HuH-7.5 (cell line): Measurements from ENCODE around the gene TNXB.
"Not testable (repeated sequence)": the region's sequence is repeated elsewhere in the genome, so short reads cannot be mapped to it uniquely, and the experiment has no call there.

Source experiments
- DNase-seq: peaks from one replicate; pipeline ENCODE4 v3.0.0; 2011; ENCODE audit warnings: low spot score

Gene TNXB

GRCh38 chr6:32144238-32144637, 35.1 kb upstream of the TNXB start:
- not testable (repeated sequence) for DNase-seq

GRCh38 chr6:32140420-32141046, 31.4 kb upstream of the TNXB start:
- no peak for DNase-seq

GRCh38 chr6:32139590-32139989, 30.5 kb upstream of the TNXB start:
- no peak for DNase-seq

GRCh38 chr6:32137454-32137853, 28.3 kb upstream of the TNXB start:
- no peak for DNase-seq

- DNase-seq, result no peak
Measured at GRCh38 chr6:32133786-32134185, 24.6 kb upstream of the TNXB start.

GRCh38 chr6:32132110-32132509, 23.0 kb upstream of the TNXB start:
- DNase-seq, result no peak

- DNase-seq, result no peak
Measured at GRCh38 chr6:32131439-32131948, 22.4 kb upstream of the TNXB start.

- no peak for DNase-seq
Measured at GRCh38 chr6:32129297-32130088, 20.4 kb upstream of the TNXB start.

- DNase-seq, result no peak
Measured at GRCh38 chr6:32128751-32129296, 19.7 kb upstream of the TNXB start.

GRCh38 chr6:32127717-32128592, 18.8 kb upstream of the TNXB start, which contains the start of gene ATF6B:
TSS of gene ATF6B (minus strand) at chr6:32128246. CDS start at chr6:32128207, 39 bp downstream.
- DNase-seq, result peak; percentile 89

- DNase-seq, result no peak
Measured at GRCh38 chr6:32127409-32127716, 18.2 kb upstream of the TNXB start.

- DNase-seq, result no peak
Measured at GRCh38 chr6:32126880-32127279, 17.7 kb upstream of the TNXB start.

- no peak for DNase-seq
Measured at GRCh38 chr6:32123681-32124080, 14.5 kb upstream of the TNXB start.

- no peak for DNase-seq
Measured at GRCh38 chr6:32120573-32121059, 11.5 kb upstream of the TNXB start.

- peak; percentile 79 for DNase-seq
Measured at GRCh38 chr6:32118782-32119628, 9.9 kb upstream of the TNXB start.

GRCh38 chr6:32117461-32117860, 8.3 kb upstream of the TNXB start:
- DNase-seq, result no peak

GRCh38 chr6:32116674-32117073, 7.5 kb upstream of the TNXB start:
- DNase-seq, result peak; percentile 36

GRCh38 chr6:32115623-32116022, 6.5 kb upstream of the TNXB start:
- no peak for DNase-seq

GRCh38 chr6:32114796-32115195, 5.7 kb upstream of the TNXB start:
- DNase-seq, result no peak

GRCh38 chr6:32113386-32114352, 4.5 kb upstream of the TNXB start:
- no peak for DNase-seq
